Measurements from ENCODE around the gene TRERF1.

DNA sequence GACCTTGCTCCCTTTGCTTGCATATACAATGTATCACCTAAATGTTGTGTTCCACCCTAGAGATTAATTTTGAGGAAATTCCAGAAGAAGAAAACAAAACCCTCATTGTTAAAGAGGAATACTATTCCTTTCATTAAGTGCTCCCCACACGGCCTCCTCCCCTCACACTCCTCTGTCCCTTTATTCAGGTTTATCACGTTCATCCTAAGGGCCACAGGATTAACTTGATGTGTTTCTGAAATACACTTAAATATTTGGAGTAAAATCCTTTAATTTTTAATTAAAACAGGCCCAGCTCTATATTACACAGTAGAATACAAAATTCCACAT is 144.6 kb downstream of the TRERF1 start:
- TF ChIP-seq, protein P1, sequence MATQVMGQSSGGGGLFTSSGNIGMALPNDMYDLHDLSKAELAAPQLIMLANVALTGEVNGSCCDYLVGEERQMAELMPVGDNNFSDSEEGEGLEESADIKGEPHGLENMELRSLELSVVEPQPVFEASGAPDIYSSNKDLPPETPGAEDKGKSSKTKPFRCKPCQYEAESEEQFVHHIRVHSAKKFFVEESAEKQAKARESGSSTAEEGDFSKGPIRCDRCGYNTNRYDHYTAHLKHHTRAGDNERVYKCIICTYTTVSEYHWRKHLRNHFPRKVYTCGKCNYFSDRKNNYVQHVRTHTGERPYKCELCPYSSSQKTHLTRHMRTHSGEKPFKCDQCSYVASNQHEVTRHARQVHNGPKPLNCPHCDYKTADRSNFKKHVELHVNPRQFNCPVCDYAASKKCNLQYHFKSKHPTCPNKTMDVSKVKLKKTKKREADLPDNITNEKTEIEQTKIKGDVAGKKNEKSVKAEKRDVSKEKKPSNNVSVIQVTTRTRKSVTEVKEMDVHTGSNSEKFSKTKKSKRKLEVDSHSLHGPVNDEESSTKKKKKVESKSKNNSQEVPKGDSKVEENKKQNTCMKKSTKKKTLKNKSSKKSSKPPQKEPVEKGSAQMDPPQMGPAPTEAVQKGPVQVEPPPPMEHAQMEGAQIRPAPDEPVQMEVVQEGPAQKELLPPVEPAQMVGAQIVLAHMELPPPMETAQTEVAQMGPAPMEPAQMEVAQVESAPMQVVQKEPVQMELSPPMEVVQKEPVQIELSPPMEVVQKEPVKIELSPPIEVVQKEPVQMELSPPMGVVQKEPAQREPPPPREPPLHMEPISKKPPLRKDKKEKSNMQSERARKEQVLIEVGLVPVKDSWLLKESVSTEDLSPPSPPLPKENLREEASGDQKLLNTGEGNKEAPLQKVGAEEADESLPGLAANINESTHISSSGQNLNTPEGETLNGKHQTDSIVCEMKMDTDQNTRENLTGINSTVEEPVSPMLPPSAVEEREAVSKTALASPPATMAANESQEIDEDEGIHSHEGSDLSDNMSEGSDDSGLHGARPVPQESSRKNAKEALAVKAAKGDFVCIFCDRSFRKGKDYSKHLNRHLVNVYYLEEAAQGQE (tag by site-specific recombination; IDR thresholded peaks at IDR 0.05): no peak
- TF ChIP-seq, protein P2, sequence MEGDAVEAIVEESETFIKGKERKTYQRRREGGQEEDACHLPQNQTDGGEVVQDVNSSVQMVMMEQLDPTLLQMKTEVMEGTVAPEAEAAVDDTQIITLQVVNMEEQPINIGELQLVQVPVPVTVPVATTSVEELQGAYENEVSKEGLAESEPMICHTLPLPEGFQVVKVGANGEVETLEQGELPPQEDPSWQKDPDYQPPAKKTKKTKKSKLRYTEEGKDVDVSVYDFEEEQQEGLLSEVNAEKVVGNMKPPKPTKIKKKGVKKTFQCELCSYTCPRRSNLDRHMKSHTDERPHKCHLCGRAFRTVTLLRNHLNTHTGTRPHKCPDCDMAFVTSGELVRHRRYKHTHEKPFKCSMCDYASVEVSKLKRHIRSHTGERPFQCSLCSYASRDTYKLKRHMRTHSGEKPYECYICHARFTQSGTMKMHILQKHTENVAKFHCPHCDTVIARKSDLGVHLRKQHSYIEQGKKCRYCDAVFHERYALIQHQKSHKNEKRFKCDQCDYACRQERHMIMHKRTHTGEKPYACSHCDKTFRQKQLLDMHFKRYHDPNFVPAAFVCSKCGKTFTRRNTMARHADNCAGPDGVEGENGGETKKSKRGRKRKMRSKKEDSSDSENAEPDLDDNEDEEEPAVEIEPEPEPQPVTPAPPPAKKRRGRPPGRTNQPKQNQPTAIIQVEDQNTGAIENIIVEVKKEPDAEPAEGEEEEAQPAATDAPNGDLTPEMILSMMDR (tag by site-specific recombination; IDR thresholded peaks at IDR 0.05): no peak
- TF ChIP-seq ZNF274 (IDR thresholded peaks at IDR 0.05; ENCODE audit: low read length) (no peak), ZNF274 (tag by site-specific recombination; IDR thresholded peaks at IDR 0.05; ENCODE audit: borderline replicate concordance) (no peak), ZNF324 (tag by site-specific recombination; IDR thresholded peaks at IDR 0.05) (no peak), IKZF3 (tag by site-specific recombination; IDR thresholded peaks at IDR 0.05) (no peak), ZSCAN23 (tag by site-specific recombination; IDR thresholded peaks at IDR 0.05) (no peak), ZBTB21 (tag by site-specific recombination; IDR thresholded peaks at IDR 0.05) (no peak)
- TF ChIP-seq, protein P3, sequence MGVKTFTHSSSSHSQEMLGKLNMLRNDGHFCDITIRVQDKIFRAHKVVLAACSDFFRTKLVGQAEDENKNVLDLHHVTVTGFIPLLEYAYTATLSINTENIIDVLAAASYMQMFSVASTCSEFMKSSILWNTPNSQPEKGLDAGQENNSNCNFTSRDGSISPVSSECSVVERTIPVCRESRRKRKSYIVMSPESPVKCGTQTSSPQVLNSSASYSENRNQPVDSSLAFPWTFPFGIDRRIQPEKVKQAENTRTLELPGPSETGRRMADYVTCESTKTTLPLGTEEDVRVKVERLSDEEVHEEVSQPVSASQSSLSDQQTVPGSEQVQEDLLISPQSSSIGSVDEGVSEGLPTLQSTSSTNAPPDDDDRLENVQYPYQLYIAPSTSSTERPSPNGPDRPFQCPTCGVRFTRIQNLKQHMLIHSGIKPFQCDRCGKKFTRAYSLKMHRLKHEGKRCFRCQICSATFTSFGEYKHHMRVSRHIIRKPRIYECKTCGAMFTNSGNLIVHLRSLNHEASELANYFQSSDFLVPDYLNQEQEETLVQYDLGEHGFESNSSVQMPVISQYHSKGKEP (tag by site-specific recombination; IDR thresholded peaks at IDR 0.05): no peak
